Caco-2 (cell line): ENCODE measurements around the gene PSMC3. TPM values are rescaled to one million over a fixed set of nuclear protein-coding genes. Genes with fewer than 3 reads are reported as not detected.

ENCODE experiments used
- BruUV-seq: library from RNA; stranded (reverse); fragments of 400-500 nt; replicated peaks from 2 replicates; lab custom pipeline; 2021; lab: Mats Ljungman, UMichigan
- CTCF ChIA-PET: fragments of 300-600 bp; sonication (Branson Sonifier 250); formaldehyde crosslinking; loops from one replicate; lab custom pipeline; 2022; ENCODE audit warnings: antibody characterized with exemption; lab: Charles Lee
- POLR2A ChIA-PET: fragments of 300-600 bp; sonication (Branson Sonifier 250); formaldehyde crosslinking; loops from one replicate; lab custom pipeline; 2022; ENCODE audit warnings: antibody characterized with exemption; lab: Charles Lee
- DNase-seq, 2 experiments: peaks; one replicate each; pipeline versions ENCODE4 v3.0.0 to v3.0.0-alpha.2; 2020 to 2022
- H3K27me3 ChIP-seq: replicated peaks from 2 replicates; pipeline ENCODE4 v1.6.0; 2011; ENCODE audit warnings: low read length; ENCODE audit not compliant: control insufficient read depth, insufficient read depth
- H3K36me3 ChIP-seq: 2 replicates; pipeline ENCODE4 v1.5.1; 2011; ENCODE audit warnings: low read length; ENCODE audit not compliant: control insufficient read depth, insufficient read depth
- H3K4me1 ChIP-seq: fragments of 250-450 bp; sonication (Bioruptor Pico); 2 replicates; pipeline ENCODE4 v1.5.1; 2020; ENCODE audit warnings: mild to moderate bottlenecking
- H3K4me3 ChIP-seq: 2 replicates; pipeline ENCODE4 v1.5.1; 2011; ENCODE audit warnings: low read depth, mild to moderate bottlenecking, control low read depth, low read length
- H3K9me3 ChIP-seq: fragments of 250-450 bp; sonication (Bioruptor Pico); 2 replicates; pipeline ENCODE4 v1.5.1; 2020; ENCODE audit warnings: mild to moderate bottlenecking, moderate library complexity
- H3K27ac Mint-ChIP-seq: one replicate; pipeline ENCODE4 v1.8.0; 2022; ENCODE audit warnings: mixed read lengths; ENCODE audit not compliant: unreplicated experiment
- H3K27me3 Mint-ChIP-seq: one replicate; pipeline ENCODE4 v1.8.0; 2022; ENCODE audit warnings: mixed read lengths; ENCODE audit not compliant: insufficient read depth, unreplicated experiment
- H3K36me3 Mint-ChIP-seq: one replicate; pipeline ENCODE4 v1.8.0; 2022; ENCODE audit warnings: mild to moderate bottlenecking, mixed read lengths; ENCODE audit not compliant: insufficient read depth, unreplicated experiment
- H3K4me1 Mint-ChIP-seq: one replicate; pipeline ENCODE4 v1.8.0; 2022; ENCODE audit warnings: low read depth, mixed read lengths; ENCODE audit not compliant: unreplicated experiment
- H3K4me3 Mint-ChIP-seq: one replicate; pipeline ENCODE4 v1.8.0; 2022; ENCODE audit warnings: mild to moderate bottlenecking, moderate library complexity, mixed read lengths; ENCODE audit not compliant: unreplicated experiment
- H3K9me3 Mint-ChIP-seq: one replicate; pipeline ENCODE4 v1.8.0; 2022; ENCODE audit warnings: mixed read lengths; ENCODE audit not compliant: unreplicated experiment
- intact Hi-C: fragments of 100-400 bp; cut with micrococcal nuclease; formaldehyde crosslinking; loops from one replicate; pipeline ENCODE4 v1.10.0; 2022; ENCODE audit not compliant: unreplicated experiment
- total RNA-seq: library from RNA; stranded (reverse); gene quantifications from 2 replicates; pipeline ENCODE4 v1.2.3, GENCODE V29; 2022
- TF ChIP-seq, protein P1 (sequence below), 2 experiments: fragments of 200-600 bp in 1 of 2; IDR thresholded peaks; 1 replicate in 1 of 2; 2 replicates in 1 of 2; pipeline versions ENCODE4 v1.5.1 to v1.8.0; 2011 to 2022; ENCODE audit warnings: antibody characterized with exemption in 1 of 2, control low read depth in 1 of 2, inconsistent platforms in 1 of 2, low read depth in 1 of 2, low read length in 1 of 2, mild to moderate bottlenecking in 1 of 2, moderate library complexity in 1 of 2; ENCODE audit not compliant: insufficient read depth in 1 of 2, severe bottlenecking in 1 of 2, unreplicated experiment in 1 of 2

PSMC3 gene
- total RNA-seq, 1 experiment from 2014 or later: 196 TPM

DNA sequence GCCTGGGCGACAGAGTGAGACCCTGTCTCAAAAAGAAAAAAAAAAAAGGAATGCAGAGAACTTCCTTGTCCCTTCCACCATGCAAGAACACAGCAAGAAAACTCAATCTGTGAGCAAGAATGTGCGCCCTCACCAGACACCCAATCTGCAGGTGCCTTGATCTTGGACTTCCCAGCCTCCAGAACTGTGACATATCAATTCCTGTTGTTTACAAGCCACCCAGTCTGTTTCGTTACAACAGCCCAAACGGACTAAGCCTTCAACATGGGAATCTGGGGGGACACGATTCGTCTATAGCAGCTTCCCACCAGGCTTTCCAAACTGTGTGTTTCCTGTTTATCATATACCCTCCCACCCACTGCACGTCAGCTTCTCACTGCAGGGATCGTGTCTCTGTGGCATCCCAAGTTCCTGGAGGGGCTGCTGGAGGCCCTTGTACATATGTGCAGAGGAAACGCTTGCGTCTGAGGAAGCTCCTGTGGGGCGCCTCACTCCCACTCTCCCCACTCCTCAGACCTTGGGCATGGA, 11.0 kb upstream of the PSMC3 start:
- POLR2A ChIA-PET: no interaction called here
- H3K4me1 ChIP-seq: no peaks in the 10 kb centered on the region

DNA sequence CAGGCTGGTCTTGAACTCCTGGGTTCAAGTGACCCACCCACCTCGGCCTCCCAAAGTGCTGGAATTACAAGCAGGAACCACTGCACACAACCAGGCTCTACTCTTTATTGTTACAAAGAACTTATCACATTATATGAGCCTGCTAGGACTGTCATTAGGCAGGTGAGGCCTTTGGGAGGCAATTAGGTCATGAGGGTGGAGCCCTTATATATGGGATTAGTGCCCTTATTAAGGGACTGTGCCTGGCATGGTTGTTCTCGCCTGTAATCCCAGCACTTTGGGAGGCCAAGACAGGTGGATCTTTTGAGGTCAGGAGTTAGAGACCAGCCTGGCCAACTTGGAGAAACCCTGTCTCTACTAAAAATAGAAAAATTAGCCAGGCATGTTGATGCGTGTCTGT, 10.5 kb upstream of the PSMC3 start:
- TF ChIP-seq, protein P1, sequence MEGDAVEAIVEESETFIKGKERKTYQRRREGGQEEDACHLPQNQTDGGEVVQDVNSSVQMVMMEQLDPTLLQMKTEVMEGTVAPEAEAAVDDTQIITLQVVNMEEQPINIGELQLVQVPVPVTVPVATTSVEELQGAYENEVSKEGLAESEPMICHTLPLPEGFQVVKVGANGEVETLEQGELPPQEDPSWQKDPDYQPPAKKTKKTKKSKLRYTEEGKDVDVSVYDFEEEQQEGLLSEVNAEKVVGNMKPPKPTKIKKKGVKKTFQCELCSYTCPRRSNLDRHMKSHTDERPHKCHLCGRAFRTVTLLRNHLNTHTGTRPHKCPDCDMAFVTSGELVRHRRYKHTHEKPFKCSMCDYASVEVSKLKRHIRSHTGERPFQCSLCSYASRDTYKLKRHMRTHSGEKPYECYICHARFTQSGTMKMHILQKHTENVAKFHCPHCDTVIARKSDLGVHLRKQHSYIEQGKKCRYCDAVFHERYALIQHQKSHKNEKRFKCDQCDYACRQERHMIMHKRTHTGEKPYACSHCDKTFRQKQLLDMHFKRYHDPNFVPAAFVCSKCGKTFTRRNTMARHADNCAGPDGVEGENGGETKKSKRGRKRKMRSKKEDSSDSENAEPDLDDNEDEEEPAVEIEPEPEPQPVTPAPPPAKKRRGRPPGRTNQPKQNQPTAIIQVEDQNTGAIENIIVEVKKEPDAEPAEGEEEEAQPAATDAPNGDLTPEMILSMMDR (IDR thresholded peaks at IDR 0.05; ENCODE audit: insufficient read depth in 1 of 2, low read depth in 1 of 2, low read length in 1 of 2, severe bottlenecking in 1 of 2, unreplicated experiment in 1 of 2): no peak
- no peaks in the 10 kb centered on the region for H3K27me3 ChIP-seq
- Mint-ChIP-seq H3K36me3 (peaks cover 5% of the 10 kb centered on the region), H3K27ac (no peak overlapping the region), H3K27me3 (no peaks in the 10 kb centered on the region), H3K4me3 (no peak overlapping the region), H3K4me1 (peaks cover 7% of the 10 kb centered on the region), H3K9me3 (no peaks in the 10 kb centered on the region)
- BruUV-seq: no TSS peak
- DNase-seq: no peak
- no peak overlapping the region for H3K4me3 ChIP-seq
- CTCF ChIA-PET: no interaction called here
- intact Hi-C loops: no loop called here
- no peaks in the 10 kb centered on the region for H3K4me1 ChIP-seq
- H3K9me3 ChIP-seq: no peaks in the 10 kb centered on the region
- POLR2A ChIA-PET: no interaction called here
- no peaks in the 10 kb centered on the region for H3K36me3 ChIP-seq

More for the DNA sequence above, 11.0 kb upstream of the PSMC3 start:
- Histone ChIP-seq H3K36me3 (no peaks in the 10 kb centered on the region), H3K27me3 (no peaks in the 10 kb centered on the region), H3K9me3 (no peaks in the 10 kb centered on the region), H3K4me3 (no peak overlapping the region)
- TF ChIP-seq, protein P1 (IDR thresholded peaks at IDR 0.05; ENCODE audit: insufficient read depth in 1 of 2, low read depth in 1 of 2, low read length in 1 of 2, severe bottlenecking in 1 of 2, unreplicated experiment in 1 of 2): no peak
- Mint-ChIP-seq H3K4me3 (no peak overlapping the region), H3K36me3 (peaks cover 5% of the 10 kb centered on the region), H3K9me3 (no peaks in the 10 kb centered on the region), H3K4me1 (peaks cover 7% of the 10 kb centered on the region), H3K27me3 (no peaks in the 10 kb centered on the region), H3K27ac (no peak overlapping the region)
- no peak for DNase-seq
- CTCF ChIA-PET: no interaction called here
- intact Hi-C loops: no loop called here
- BruUV-seq: no TSS peak

DNA sequence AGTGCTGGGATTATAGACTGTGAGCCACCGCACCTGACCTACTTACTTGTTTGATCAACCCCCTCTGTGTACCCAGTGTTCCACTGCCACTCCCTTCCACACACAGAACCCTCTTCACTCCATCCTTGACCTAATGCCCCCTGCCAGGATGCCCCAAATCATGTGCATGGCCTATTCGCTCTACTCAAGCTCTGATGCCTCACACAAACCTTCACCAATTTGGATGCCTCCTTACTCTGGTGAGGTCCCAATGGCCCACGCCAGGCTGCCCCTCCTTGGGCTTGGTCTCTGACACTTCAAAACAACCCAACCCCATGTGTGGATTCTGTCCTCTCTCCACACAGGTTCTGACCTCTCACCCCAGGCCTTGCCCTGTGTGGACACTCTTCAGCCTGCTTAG, 9.4 kb upstream of the PSMC3 start:
- no peaks in the 10 kb centered on the region for H3K9me3 Mint-ChIP-seq
- no TSS peak for BruUV-seq
- ChIA-PET CTCF (no interaction called here), POLR2A (no interaction called here)
- H3K36me3 ChIP-seq: no peaks in the 10 kb centered on the region
- H3K4me3 Mint-ChIP-seq: no peak overlapping the region
- DNase-seq: no peak
- peak overlapping the region; percentile 68 for H3K27ac Mint-ChIP-seq
- H3K27me3 ChIP-seq: no peaks in the 10 kb centered on the region
- no peaks in the 10 kb centered on the region for H3K4me1 ChIP-seq
- intact Hi-C loops: no loop called here
- H3K4me3 ChIP-seq: no peak overlapping the region
- H3K4me1 Mint-ChIP-seq: peaks cover 7% of the 10 kb centered on the region
- H3K9me3 ChIP-seq: no peaks in the 10 kb centered on the region
- H3K36me3 Mint-ChIP-seq: peaks cover 5% of the 10 kb centered on the region
- H3K27me3 Mint-ChIP-seq: no peaks in the 10 kb centered on the region
- TF ChIP-seq, protein P1 (IDR thresholded peaks at IDR 0.05; ENCODE audit: insufficient read depth in 1 of 2, low read depth in 1 of 2, low read length in 1 of 2, severe bottlenecking in 1 of 2, unreplicated experiment in 1 of 2): no peak
